KMS-11 (cell line): Measurements from ENCODE around the gene OTOS.

Experiments used
- H2AFZ ChIP-seq: fragments of 200-600 bp; sonication (generic); 2 replicates; pipeline ENCODE4 v1.6.1; 2016; ENCODE audit warnings: antibody characterized with exemption, mixed run types, low read depth
- H3K27ac ChIP-seq: fragments of 200-600 bp; sonication (generic); 2 replicates; pipeline ENCODE4 v1.6.1; 2016; ENCODE audit warnings: mild to moderate bottlenecking, mixed run types
- H3K27me3 ChIP-seq: fragments of 200-600 bp; sonication (generic); 2 replicates; pipeline ENCODE4 v1.6.1; 2017; ENCODE audit warnings: mild to moderate bottlenecking, low read depth, mixed run types, moderate library complexity; ENCODE audit not compliant: insufficient read depth
- H3K36me3 ChIP-seq: fragments of 200-600 bp; sonication (generic); 2 replicates; pipeline ENCODE4 v1.6.1; 2017; ENCODE audit warnings: mild to moderate bottlenecking, mixed run types; ENCODE audit not compliant: insufficient read depth
- H3K4me1 ChIP-seq: fragments of 200-600 bp; sonication (generic); 2 replicates; pipeline ENCODE4 v1.6.1; 2016; ENCODE audit warnings: mild to moderate bottlenecking, low read depth, mixed run types; ENCODE audit not compliant: poor library complexity, severe bottlenecking
- H3K4me2 ChIP-seq: fragments of 200-600 bp; sonication (generic); 2 replicates; pipeline ENCODE4 v1.7.0; 2016; ENCODE audit warnings: mild to moderate bottlenecking, mixed run types
- H3K4me3 ChIP-seq: fragments of 200-600 bp; sonication (generic); IDR thresholded peaks from 2 replicates; pipeline ENCODE4 v1.6.1; 2017; ENCODE audit warnings: low read depth, low read length, mixed read lengths; ENCODE audit not compliant: insufficient read depth
- H3K79me2 ChIP-seq: fragments of 200-600 bp; sonication (generic); 2 replicates; pipeline ENCODE4 v1.6.1; 2016; ENCODE audit warnings: low read depth, mixed run types; ENCODE audit not compliant: insufficient read depth
- H3K9ac ChIP-seq: fragments of 200-600 bp; sonication (generic); 2 replicates; pipeline ENCODE4 v1.6.1; 2016; ENCODE audit warnings: mild to moderate bottlenecking, mixed run types
- H4K20me1 ChIP-seq: fragments of 200-600 bp; sonication (generic); 2 replicates; pipeline ENCODE4 v1.6.1; 2016; ENCODE audit warnings: mild to moderate bottlenecking, mixed run types; ENCODE audit not compliant: insufficient read depth
- CTCF ChIP-seq: fragments of 200-600 bp; sonication (generic); conservative IDR thresholded peaks from 2 replicates; pipeline ENCODE4 v1.6.1; 2017; ENCODE audit warnings: low read depth, mild to moderate bottlenecking, antibody characterized with exemption, low read length, moderate library complexity, mixed read lengths

Gene OTOS

GRCh38 chr2:240131296-240131695 is 9.2 kb downstream of the OTOS start:
- H3K4me1 ChIP-seq, result peaks cover 4% of the 10 kb centered on the region
- H3K9ac ChIP-seq, result no peak overlapping the region
- peaks cover 15% of the 10 kb centered on the region for H3K79me2 ChIP-seq
- TF ChIP-seq CTCF, result no peak
- H3K27me3 ChIP-seq, result no peaks in the 10 kb centered on the region
- no peak overlapping the region for H3K27ac ChIP-seq
- H3K36me3 ChIP-seq, result no peaks in the 10 kb centered on the region
- H3K4me3 ChIP-seq, result no peak overlapping the region
- H2AFZ ChIP-seq, result no peak overlapping the region
- no peak overlapping the region for H3K4me2 ChIP-seq
- no peaks in the 10 kb centered on the region for H4K20me1 ChIP-seq

GRCh38 chr2:240130393-240131195 is 9.9 kb downstream of the OTOS start:
- H3K9ac ChIP-seq, result no peak overlapping the region

GRCh38 chr2:240129731-240130392 is 10.6 kb downstream of the OTOS start:
- no peak overlapping the region for H3K4me2 ChIP-seq
- no peaks in the 10 kb centered on the region for H4K20me1 ChIP-seq
- H2AFZ ChIP-seq, result no peak overlapping the region
- no peak overlapping the region for H3K4me3 ChIP-seq
- H3K79me2 ChIP-seq, result peaks cover 4% of the 10 kb centered on the region; the same call in 1 of the 2 replicates
- no peaks in the 10 kb centered on the region for H3K27me3 ChIP-seq
- H3K27ac ChIP-seq, result no peak overlapping the region
- no peak for TF ChIP-seq CTCF
- H3K36me3 ChIP-seq, result no peaks in the 10 kb centered on the region
- no peak overlapping the region for H3K9ac ChIP-seq
- H3K4me1 ChIP-seq, result no peaks in the 10 kb centered on the region

More at GRCh38 chr2:240130393-240131195, 9.9 kb downstream of the OTOS start:
- TF ChIP-seq CTCF, result no peak
- H3K36me3 ChIP-seq, result no peaks in the 10 kb centered on the region
- H2AFZ ChIP-seq, result no peak overlapping the region
- peaks cover 12% of the 10 kb centered on the region for H3K79me2 ChIP-seq
- H3K4me2 ChIP-seq, result no peak overlapping the region
- no peak overlapping the region for H3K4me3 ChIP-seq
- no peaks in the 10 kb centered on the region for H3K27me3 ChIP-seq
- H3K27ac ChIP-seq, result no peak overlapping the region
- no peaks in the 10 kb centered on the region for H4K20me1 ChIP-seq
- H3K4me1 ChIP-seq, result peaks cover 4% of the 10 kb centered on the region

- H4K20me1 ChIP-seq, result no peaks in the 10 kb centered on the region
- no peak overlapping the region for H3K27ac ChIP-seq
- no peak overlapping the region for H3K4me2 ChIP-seq
- H3K4me3 ChIP-seq, result no peak overlapping the region
- TF ChIP-seq CTCF, result no peak
- H2AFZ ChIP-seq, result no peak overlapping the region
- no peaks in the 10 kb centered on the region; the same call in 1 of the 2 replicates for H3K79me2 ChIP-seq
- no peaks in the 10 kb centered on the region for H3K36me3 ChIP-seq
- H3K4me1 ChIP-seq, result no peaks in the 10 kb centered on the region
- no peaks in the 10 kb centered on the region for H3K27me3 ChIP-seq
- no peak overlapping the region for H3K9ac ChIP-seq
Measured at GRCh38 chr2:240129311-240129710, 11.1 kb downstream of the OTOS start.
